C4-2B (cell line): Measurements from ENCODE around the gene EIF4A3.
A peak's percentile ranks its signal among the peaks of the same experiment; 100 is the strongest.

Source experiments
- H3K27ac ChIP-seq: fragments of 450-650 bp; 2 replicates; pipeline ENCODE4 v1.5.1; 2017
- ZFX ChIP-seq: fragments of 450-650 bp; IDR thresholded peaks from 2 replicates; pipeline ENCODE4 v1.6.1; 2017
- TF ChIP-seq, protein P1 (sequence below): fragments of 450-650 bp; conservative IDR thresholded peaks from 2 replicates; pipeline ENCODE4 v1.5.1; 2017; ENCODE audit warnings: mild to moderate bottlenecking

The EIF4A3 gene

DNA sequence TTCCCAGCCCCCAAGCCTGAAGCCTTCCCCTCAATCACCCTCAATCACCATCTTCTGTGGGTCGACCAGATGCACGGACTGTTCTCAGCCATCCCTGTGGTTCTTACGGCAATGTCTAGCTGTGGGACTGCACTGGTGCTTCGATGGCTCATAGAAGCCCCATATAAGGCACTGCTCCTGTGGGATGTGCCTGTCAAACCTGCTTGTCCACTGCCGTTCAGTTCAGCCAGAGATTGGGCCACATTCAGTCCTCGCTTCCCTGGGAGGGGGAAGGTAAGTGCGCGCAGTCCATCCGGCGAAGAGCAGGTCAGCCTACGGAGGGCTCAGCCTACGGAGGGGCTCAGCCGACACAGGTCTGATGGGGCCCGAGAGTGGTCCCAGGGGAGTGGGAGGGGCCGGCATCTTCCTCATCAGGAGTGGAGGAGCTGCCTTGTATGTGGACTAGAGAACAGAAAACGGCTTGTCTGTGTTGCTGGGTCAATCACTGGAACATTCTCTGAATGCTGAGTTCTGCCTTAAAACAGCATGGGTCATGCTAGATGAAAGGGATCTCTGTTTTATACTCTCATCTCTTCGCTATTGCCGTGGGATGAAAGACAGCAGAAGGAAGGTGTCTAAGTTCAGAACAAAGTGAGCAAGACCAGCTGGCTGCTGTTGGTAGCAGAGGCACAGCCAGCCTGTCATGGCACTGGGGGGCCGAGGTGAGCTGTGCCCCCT lies 23.0 kb upstream of the EIF4A3 start, which contains the start of gene CARD14:
TSS of gene CARD14 (plus strand) at position 247 of the 717 bp plus-strand sequence. CDS start 11,409 bp downstream, outside the sequence.
- no peak for TF ChIP-seq ZFX
- TF ChIP-seq, protein P1, sequence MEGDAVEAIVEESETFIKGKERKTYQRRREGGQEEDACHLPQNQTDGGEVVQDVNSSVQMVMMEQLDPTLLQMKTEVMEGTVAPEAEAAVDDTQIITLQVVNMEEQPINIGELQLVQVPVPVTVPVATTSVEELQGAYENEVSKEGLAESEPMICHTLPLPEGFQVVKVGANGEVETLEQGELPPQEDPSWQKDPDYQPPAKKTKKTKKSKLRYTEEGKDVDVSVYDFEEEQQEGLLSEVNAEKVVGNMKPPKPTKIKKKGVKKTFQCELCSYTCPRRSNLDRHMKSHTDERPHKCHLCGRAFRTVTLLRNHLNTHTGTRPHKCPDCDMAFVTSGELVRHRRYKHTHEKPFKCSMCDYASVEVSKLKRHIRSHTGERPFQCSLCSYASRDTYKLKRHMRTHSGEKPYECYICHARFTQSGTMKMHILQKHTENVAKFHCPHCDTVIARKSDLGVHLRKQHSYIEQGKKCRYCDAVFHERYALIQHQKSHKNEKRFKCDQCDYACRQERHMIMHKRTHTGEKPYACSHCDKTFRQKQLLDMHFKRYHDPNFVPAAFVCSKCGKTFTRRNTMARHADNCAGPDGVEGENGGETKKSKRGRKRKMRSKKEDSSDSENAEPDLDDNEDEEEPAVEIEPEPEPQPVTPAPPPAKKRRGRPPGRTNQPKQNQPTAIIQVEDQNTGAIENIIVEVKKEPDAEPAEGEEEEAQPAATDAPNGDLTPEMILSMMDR, result no peak
- H3K27ac ChIP-seq, result peak within 1 kb of the TSS; percentile 72

DNA sequence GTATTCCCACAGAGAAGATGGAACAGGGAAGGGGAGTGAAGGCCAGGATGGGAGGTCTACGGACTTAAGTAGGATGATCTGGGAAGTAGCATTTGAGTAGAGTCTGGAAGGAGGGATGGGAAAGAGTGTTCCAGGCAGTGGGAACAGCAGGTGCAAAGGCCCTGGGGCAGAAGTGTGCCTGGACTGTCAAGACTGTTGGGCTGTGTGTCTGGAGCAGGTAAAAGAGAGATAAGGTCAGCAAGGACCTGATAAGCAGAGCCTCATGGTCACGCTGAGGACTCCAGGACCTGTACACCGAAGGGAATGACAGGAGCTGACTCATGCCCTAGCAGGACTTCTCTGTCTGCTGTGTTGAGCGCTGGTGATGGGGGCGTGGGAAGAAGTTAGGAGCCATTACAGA lies 22.2 kb upstream of the EIF4A3 start:
- TF ChIP-seq, protein P1, result no peak
- no peak for TF ChIP-seq ZFX
- peak overlapping the region; percentile 72; the same call in 1 of the 2 replicates for H3K27ac ChIP-seq

GRCh38 chr17:80168371-80168770 lies 21.4 kb upstream of the EIF4A3 start:
- TF ChIP-seq ZFX, result no peak
- TF ChIP-seq, protein P1, result no peak
- no peak overlapping the region for H3K27ac ChIP-seq

DNA sequence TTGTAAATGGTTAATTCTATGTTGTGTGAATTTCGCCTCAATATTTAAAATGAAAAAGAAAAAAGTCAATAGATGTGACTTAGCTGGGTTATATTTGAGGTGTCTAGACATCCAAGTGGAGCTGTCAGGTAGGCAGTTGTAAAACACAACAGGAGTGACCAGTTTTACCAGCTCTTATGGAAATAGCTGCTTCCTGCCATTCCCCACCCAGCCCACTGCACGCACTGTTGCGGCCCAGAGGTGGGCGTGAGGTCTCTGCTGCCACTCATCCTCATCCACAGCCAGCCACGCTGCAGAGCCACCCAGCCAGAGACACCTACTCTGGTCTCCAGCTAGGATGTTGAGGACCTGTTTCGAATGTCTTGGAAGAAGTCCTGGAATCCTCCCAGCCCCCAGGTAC lies 19.5 kb upstream of the EIF4A3 start:
- TF ChIP-seq, protein P1, result no peak
- H3K27ac ChIP-seq, result no peak overlapping the region

DNA sequence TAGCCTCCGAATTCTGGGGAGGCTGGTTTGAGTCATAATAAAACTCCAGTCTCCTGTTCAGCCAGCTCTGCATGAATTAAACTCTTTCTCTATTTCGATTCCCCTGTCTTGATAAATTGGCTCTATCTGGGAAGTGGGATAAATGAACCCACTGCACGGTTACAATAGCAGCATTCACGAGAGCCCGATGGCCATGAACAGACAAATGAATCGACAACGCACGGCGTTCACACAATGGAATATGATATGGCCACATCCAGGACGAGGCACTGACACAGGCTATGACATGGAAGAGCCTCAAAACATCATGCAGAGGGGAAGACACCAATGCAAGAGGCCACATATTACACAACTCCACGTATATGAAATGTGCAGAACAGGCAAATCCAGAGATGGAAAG lies 17.3 kb upstream of the EIF4A3 start:
- TF ChIP-seq, protein P1, result no peak
- no peak for TF ChIP-seq ZFX
- no peak overlapping the region for H3K27ac ChIP-seq

GRCh38 chr17:80163336-80163735 lies 16.4 kb upstream of the EIF4A3 start:
- no peak for TF ChIP-seq ZFX
- TF ChIP-seq, protein P1, result no peak
- H3K27ac ChIP-seq, result no peak overlapping the region

GRCh38 chr17:80160536-80160935 lies 13.6 kb upstream of the EIF4A3 start:
- no peak overlapping the region for H3K27ac ChIP-seq
- TF ChIP-seq, protein P1, result no peak
- no peak for TF ChIP-seq ZFX
